Measurements from ENCODE around the gene NOTCH3.

The NOTCH3 gene

GRCh38 chr19:15200553-15201364 is at the start of gene NOTCH3:
Gene NOTCH3 (minus strand): TSS chr19:15200995. CDS start chr19:15200905, 90 bp downstream.
- no peak for DNase-seq

GRCh38 chr19:15250640-15250993 is 49.8 kb upstream of the NOTCH3 start:
- DNase-seq, result no peak

- peak; percentile 98 for DNase-seq
Observed at GRCh38 chr19:15249972-15250639, 49.3 kb upstream of the NOTCH3 start.

- no peak for DNase-seq
Observed at GRCh38 chr19:15249528-15249874, 48.7 kb upstream of the NOTCH3 start.

GRCh38 chr19:15248648-15249527 is 48.1 kb upstream of the NOTCH3 start:
- peak; percentile 87 for DNase-seq

GRCh38 chr19:15248106-15248505 is 47.3 kb upstream of the NOTCH3 start:
- no peak for DNase-seq

GRCh38 chr19:15247107-15248014 is 46.6 kb upstream of the NOTCH3 start:
- DNase-seq, result no peak

- DNase-seq, result no peak
Observed at GRCh38 chr19:15246198-15246481, 45.3 kb upstream of the NOTCH3 start.

- no peak for DNase-seq
Observed at GRCh38 chr19:15245370-15246197, 44.8 kb upstream of the NOTCH3 start.

GRCh38 chr19:15244808-15245207 is 44.0 kb upstream of the NOTCH3 start:
- no peak for DNase-seq

- DNase-seq, result no peak
Observed at GRCh38 chr19:15244106-15244803, 43.5 kb upstream of the NOTCH3 start.

- DNase-seq, result no peak
Observed at GRCh38 chr19:15243236-15243957, 42.6 kb upstream of the NOTCH3 start.

- DNase-seq, result no peak
Observed at GRCh38 chr19:15241259-15241910, 40.6 kb upstream of the NOTCH3 start.

GRCh38 chr19:15240515-15240914 is 39.7 kb upstream of the NOTCH3 start:
- no peak for DNase-seq

GRCh38 chr19:15239337-15239949 is 38.6 kb upstream of the NOTCH3 start:
- DNase-seq, result no peak

- no peak for DNase-seq
Observed at GRCh38 chr19:15238639-15239155, 37.9 kb upstream of the NOTCH3 start.

GRCh38 chr19:15237759-15238638 is 37.2 kb upstream of the NOTCH3 start:
- no peak for DNase-seq

- no peak for DNase-seq
Observed at GRCh38 chr19:15236886-15237285, 36.1 kb upstream of the NOTCH3 start.

Data from NCI-H226 (cell line).